HG03571 (cell line): ENCODE data around the gene PNMA8B.

Experiments used
- ATAC-seq: cut with Tn5 transposase; IDR thresholded peaks from one replicate; pipeline ENCODE4 v1.9.1; 2021; ENCODE audit not compliant: unreplicated experiment

Gene PNMA8B

DNA sequence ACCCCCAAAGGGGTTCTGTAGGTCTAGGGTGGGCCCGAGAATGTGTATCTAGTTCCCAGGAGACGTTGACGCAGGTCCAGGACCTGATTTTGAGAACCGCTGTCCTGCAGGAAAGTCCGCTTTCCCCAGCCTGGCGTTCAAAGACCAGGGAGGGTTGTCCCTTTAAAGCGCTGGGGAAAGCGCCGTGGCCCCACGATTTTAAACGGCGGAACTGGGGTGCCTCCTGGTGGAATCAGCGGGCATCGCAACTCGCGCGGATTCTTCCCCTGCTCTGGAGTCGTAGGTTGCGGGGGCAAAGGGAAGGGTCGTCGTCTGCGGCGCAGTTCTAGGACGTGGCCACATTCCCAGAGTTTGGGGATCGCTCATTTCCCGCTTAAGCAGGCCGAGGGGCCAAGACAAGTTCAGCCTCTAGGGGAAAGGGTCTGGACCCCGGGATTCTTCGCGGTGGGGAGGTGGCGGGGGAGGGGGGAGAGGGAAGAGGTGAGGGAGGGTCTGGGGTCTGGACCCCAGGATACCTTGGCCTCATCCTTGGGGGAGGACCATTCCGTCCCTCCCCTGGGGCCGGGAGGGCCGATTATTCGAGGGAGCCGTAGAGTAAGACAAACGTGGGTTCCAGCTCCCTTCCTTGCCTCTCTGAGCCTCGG lies 7.7 kb downstream of the PNMA8B start:
- ATAC-seq, result no peak

- ATAC-seq, result no peak
These were observed 8.4 kb downstream of the PNMA8B start for GRCh38 chr19:46487178-46487801.

GRCh38 chr19:46486358-46486757 lies 9.3 kb downstream of the PNMA8B start:
- ATAC-seq, result no peak

- no peak for ATAC-seq
These were observed 11.0 kb downstream of the PNMA8B start for GRCh38 chr19:46484656-46485055.

DNA sequence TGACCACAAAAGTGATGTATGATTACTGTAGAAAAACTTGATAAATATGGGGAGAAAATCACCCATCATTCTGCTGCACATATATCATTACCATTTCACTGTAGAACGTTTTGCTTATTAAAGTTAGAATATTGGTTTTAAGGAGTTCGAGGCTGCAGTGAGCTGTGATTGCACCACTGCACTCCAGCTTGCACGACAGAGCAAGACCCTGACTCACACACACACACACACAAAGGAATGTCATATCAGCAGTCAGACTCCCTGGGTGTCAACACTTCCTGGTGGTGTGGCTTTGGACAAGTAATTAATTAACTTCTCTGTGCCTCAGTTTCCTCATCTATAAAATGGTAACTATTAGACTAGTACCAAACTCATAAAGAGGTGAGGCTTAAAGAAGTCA lies 13.0 kb downstream of the PNMA8B start:
- ATAC-seq, result no peak

- no peak for ATAC-seq
These were observed 13.7 kb downstream of the PNMA8B start for GRCh38 chr19:46481947-46482346.

DNA sequence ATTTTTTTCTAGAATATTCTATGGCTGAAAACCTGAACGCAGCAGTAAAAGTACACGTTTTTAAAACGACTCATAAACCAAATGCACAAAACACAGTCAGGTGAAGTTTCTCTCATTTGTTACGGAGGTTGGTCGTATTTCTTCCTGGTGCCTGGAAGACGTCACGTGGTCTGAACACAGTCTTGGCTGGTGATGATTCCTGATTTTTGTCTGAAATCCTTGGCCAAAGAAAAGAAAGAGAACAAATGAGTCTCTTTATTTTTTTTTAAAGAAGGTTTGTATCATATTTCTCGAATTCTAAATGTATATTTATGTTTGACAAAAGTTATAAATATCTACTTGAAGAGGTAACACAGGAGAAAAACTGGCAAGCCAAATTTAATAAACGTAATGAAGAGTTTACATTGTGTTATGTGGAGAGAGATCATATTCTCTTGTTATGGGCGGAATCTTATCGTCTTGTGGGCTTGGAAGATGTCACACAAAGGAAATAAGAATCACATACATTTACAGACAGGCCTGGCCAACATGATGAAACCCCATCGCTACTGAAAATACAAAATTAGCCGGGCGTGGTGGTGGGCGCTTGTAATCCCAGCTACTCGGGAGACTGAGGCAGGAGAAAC lies 14.3 kb downstream of the PNMA8B start:
- no peak for ATAC-seq

GRCh38 chr19:46480415-46480814 lies 15.3 kb downstream of the PNMA8B start:
- no peak for ATAC-seq

DNA sequence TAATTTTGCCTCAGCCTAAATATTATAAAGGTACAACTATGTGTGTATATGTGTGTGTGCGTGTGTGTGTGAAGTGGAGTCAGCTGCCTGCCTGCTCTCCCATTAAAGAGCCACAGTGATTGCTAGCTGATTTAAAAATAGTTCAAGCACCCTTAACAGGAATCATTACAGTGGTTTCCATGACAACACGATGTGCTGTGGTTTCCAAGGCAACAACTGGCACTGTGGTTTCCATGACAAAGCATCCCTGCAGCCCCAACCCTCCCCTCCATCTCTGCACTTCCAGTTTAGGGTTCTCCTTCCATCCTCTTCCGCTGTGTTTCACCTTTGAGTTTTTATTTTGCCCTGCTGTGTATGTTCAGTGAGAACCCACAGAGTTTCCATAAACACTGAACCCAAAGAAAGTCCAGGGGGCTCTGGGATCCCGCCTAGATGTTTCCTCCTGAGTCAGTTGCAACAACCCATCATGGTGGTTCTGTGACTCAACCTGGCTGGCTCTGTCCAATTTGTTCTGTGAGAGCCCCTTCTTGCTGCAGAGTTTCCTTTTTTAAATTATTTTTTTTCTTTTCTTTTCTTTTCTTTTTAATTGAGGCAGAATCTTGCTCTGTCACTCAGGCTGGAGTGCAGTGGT lies 17.2 kb downstream of the PNMA8B start:
- ATAC-seq, result no peak

- no peak for ATAC-seq
These were observed 19.7 kb downstream of the PNMA8B start for GRCh38 chr19:46475986-46476385.

DNA sequence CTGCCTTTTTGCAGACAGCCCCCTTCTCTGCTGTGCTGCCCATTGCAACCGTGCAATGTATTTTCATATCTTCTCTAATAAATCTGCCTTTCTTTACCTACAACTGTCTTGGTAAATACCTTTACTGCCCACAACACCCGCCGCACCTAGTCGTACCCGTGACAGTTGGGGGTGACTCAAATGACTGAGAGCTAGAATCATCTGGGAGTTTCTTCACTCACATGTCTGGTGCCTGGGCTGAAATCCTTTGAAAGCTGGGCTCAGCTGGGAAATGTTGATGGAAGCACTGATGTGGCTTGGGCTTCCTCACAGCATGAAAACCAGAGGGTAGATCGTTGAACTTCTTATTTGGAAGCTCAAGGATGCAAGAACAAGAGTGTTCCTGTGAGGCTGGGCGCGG lies 21.5 kb downstream of the PNMA8B start:
- no peak for ATAC-seq

DNA sequence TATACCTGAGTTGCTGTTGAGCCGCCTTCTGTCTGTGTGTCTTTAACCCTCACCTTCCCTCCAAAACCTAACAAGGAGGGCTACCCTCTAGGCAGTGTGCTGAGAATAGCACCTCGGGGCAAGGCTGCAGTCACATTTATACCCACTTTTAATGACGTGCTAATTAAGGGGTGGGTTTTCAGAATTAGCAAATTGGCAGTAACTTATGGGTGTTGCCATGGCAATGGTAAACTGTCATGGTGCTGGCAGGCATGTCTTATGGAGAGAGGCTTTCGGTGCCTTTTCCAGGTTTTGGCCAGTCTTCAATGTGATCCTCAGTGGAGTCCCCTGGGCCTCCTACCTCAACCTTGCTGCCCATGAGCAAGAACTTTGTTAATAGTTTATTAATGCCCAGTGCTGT lies 23.1 kb downstream of the PNMA8B start:
- ATAC-seq, result no peak

DNA sequence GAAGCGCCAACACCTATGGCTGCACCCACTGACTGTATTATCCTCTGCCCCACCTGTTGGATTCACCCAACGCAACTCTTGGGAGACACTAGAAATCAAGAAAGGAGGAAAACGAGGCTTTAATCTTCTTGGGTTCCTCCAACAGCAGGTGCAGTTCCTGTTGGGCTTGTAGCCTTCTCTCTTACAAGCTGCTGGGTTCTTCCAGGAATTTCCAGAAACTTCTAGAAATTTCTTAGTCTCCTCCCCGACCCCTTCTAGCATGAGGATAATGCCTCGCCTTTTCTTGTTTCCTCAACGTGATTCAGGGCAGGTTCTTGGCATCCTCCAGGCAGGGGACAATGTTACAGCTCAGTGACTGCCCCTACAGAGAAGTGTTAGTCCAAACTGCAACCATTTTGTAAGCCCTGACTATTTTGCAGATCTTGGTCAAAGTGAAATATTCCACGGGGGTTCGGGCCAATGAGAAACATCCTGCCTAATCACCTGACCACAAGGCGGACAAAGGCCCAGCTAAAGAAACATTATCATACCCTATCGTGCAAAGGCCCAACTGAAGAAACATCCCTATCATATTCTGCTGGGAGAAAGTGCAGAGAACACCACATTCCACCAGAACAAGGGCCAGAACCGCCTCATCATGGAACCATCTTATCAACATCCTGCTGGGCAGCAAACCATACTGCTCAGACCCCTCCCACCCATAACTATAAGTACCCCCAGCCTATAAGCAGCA lies 23.7 kb downstream of the PNMA8B start:
- ATAC-seq, result no peak

DNA sequence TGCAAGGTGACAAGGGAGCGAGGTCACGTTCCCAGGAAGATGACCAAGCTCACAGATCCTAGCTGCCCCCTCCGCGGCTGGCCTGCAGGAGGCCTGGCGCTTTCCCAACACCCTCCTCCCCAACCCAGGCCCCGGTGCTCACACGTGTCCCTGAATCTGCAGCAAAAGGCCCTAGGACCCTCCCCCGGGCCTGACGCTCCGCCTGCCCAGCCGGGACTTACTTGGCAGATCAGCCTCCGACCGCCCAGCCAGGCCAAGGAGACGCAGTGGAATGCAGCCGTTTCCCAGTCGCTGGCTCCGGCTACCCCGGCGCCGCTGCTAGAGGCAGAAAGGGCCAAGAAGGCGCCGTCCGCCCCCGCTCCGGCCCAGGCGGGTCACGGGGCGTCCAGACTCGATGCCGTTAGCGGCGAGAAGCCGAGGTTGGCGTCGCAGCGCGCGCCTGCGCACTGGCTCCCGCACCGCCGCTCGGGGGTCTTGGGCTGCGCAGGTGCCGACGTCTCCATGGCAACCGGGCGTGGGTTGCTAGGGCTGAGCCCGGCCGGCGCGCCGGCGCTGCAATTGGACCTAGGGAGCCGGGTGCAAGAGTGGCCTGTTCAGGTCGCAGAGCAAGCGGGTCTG lies 24.4 kb downstream of the PNMA8B start, which contains the start of gene PNMA8A:
Gene PNMA8A, minus strand, starts transcription at position 448 of the 618 bp plus-strand sequence. CDS start 528 bp downstream, outside the sequence.
- ATAC-seq, result no peak

GRCh38 chr19:46470376-46470775 lies 25.3 kb downstream of the PNMA8B start:
- ATAC-seq, result no peak

- ATAC-seq, result no peak
These were observed 26.0 kb downstream of the PNMA8B start for GRCh38 chr19:46469541-46470185.

DNA sequence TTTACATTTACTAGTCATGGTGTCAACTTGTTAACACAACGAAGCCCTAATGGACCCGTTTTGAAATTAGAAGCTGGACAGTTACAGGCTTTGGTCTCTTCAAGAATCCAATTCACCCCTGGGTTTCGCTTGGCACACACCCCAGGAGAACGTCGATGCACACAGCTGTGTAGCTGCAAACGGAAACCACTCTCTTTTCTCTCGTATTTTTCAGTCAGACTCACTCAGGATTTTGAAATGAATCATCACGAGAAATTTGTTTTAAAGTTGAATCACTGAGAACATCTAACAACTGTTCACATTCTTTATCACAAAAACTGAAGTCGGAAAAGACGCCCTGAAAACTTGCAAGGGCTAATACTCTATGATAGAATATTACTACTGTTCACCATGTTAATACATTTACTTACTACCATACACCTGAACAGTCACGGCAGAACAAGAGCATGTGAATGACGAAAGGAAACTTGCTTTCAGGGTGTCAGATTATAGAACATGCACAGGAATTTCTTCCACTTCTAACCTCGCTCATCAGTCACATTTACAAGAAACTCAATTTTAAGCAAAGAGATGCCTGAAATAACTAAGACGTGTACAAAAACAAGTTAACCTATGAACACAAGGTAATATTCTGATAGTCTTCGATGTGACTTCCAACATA lies 29.0 kb downstream of the PNMA8B start:
- ATAC-seq, result no peak

GRCh38 chr19:46463516-46463915 lies 32.2 kb downstream of the PNMA8B start:
- no peak for ATAC-seq

GRCh38 chr19:46461537-46461936 lies 34.1 kb downstream of the PNMA8B start:
- no peak for ATAC-seq

DNA sequence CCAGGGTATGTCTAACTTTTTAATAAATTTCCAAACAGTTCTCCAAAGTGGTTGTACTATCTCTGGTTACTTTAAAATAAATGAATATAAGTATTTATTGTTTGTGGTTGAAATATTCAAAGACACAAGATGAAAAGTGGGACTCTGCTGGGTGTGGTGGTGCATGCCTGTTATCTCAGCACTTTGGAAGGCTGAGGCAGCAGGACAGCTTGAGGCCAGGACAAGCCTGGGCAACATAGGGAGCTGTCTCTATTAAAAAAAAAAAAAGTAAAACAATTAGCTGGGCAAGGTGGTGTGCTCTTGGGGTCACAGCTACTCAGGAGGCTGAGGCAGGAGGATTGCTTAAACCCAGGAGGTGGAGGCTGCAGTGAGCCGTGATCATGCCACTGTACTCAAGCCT lies 34.7 kb downstream of the PNMA8B start:
- no peak for ATAC-seq
